HG03439 (cell line): Measurements from ENCODE around the gene AGXT2.
A peak's percentile ranks its signal among the peaks of the same experiment; 100 is the strongest.
"Not testable (repeated sequence)": the region's sequence is repeated elsewhere in the genome, so short reads cannot be mapped to it uniquely, and the experiment has no call there.

Source experiments
- ATAC-seq: cut with Tn5 transposase; IDR thresholded peaks from one replicate; pipeline ENCODE4 v1.9.1; 2021; ENCODE audit warnings: mild to moderate bottlenecking, moderate library complexity; ENCODE audit not compliant: unreplicated experiment

AGXT2 gene

DNA sequence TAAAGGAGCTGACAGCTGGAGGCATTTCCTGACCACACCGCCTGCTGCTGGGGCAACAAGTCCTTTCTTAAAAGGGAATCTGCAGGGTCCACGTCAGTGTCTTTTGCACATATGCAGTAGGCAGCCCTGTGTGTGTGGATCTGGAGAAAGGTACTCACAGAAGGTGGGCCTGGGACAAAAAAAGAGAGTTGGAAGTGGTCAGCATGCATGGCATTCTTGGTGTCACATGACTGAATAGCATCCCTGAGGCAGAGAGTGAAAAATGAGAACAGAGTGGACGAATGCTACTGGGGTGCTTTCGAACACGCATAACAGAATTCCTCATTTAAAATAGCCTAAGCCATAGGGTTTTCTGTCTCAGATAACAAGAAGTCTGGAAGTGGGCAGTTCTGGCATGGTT, 71.4 kb downstream of the AGXT2 start:
- no peak for ATAC-seq

DNA sequence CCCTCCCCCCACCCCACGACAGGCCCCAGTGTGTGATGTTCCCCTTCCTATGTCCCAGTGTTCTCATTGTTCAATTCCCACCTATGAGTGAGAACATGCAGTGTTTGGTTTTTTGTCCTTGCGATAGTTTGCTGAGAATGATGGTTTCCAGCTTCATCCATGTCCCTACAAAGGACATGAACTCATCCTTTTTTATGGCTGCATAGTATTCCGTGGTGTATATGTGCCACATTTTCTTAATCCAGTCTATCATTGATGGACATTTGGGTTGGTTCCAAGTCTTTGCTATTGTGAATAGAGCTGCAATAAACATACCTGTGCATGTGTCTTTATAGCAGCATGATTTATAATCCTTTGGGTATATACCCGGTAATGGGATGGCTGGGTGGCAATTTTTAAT, 76.1 kb downstream of the AGXT2 start:
- ATAC-seq: not testable (repeated sequence)

DNA sequence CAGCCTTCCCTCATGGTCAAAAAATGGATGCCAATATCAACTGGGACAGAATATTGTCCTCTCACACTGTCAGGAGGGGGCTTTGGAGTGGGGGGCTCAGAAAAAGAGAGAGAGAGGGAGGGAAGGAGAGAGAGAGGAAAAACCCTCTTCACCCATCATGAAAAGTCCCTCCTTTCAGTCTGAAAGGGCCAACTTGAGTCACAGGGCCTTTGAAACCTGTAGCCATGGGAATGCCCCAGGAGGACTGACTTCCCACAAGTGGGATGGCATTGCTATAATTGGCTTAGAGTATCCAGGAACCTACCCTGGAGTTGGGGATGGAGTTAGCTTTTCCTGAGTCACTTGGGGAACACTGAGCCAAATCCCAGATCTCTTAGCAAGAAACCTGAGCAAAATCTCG, 77.2 kb downstream of the AGXT2 start:
- no peak for ATAC-seq

- no peak for ATAC-seq
Observed at GRCh38 chr5:34968258-34968657, 79.5 kb downstream of the AGXT2 start.

GRCh38 chr5:34967540-34967939, 80.2 kb downstream of the AGXT2 start:
- ATAC-seq: no peak

GRCh38 chr5:34959323-34959722, 88.4 kb downstream of the AGXT2 start:
- ATAC-seq: peak; percentile 89

DNA sequence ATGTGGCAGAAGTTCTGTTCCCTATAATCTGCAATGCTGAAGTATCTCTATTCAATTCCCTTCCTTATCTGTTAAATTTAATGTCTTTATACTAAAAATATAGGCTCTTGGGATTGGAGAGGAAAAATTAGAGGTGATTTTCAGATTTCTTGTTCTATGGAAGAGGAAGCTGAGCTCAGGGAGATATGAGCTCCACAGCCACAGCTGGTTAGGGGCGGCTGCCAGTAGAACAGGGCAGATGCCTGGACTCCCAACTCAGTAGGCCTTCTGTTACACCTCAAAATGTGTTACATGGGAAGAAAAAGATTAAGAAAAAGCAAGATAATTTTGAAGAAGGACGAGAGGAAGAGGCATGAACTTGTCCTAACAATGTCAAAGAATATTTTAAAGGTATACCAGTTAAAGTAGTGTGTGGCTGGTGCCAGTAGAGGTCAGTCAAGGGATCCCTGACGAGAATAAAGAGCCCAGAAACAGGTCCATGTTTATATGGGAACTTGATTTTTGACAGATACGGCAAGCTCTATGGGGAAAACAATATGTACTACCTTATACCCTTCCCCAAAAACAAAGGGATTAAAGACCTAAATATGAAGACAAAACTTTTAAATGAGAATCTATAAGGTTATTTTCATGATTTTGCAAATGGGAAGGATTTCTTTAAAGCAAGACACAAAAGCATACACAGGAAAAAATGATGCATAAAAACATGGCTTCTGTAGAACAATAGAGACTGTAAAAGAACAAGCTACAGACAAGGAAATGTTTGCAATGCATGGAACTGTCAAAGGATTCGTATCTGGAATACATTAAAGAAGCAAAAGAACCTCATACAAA, 89.7 kb downstream of the AGXT2 start:
- no peak for ATAC-seq

DNA sequence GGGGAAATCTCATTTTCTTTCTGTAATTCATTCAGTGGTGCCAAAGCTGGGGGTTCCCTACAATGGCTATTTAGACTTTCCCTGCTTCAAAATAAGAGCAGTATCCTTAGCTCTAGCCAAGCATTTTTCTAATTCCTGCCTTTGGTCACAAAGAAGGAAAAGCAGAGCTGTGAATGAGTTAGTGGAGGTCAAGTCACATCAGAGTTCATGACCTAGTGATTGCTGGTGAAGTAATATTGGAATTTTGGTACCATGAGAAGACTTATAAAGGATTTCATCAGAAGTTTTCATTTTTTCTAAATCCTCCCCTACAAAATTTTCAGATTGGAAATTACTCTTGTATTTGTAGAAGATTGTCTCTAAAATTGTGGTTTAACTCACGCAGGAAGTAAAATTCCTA, 90.4 kb downstream of the AGXT2 start:
- ATAC-seq: no peak
